Spinal cord (tissue), 10 donors: ENCODE data around the gene LDLRAD4. TPM values are rescaled to one million over a fixed set of nuclear protein-coding genes. Genes with fewer than 3 reads are reported as not detected.
"Not testable (repeated sequence)": the region's sequence is repeated elsewhere in the genome, so short reads cannot be mapped to it uniquely, and the experiment has no call there.

Experiments
- DNase-seq, 6 donors: peaks; one replicate each; pipeline versions ENCODE4 v3.0.0 to v3.0.0-alpha.2; 2013 to 2015; ENCODE audit warnings: low spot score in 6 of 6, low read depth in 4 of 6
- H3K27ac ChIP-seq: one replicate; pipeline ENCODE4 v1.5.1; 2013; ENCODE audit warnings: low read depth, low read length, control low read depth
- H3K27me3 ChIP-seq: one replicate; pipeline ENCODE4 v1.6.1; 2013; ENCODE audit warnings: low read length; ENCODE audit not compliant: control insufficient read depth, insufficient read depth
- H3K36me3 ChIP-seq: one replicate; pipeline ENCODE4 v1.6.1; 2013; ENCODE audit warnings: low read length; ENCODE audit not compliant: control insufficient read depth, insufficient read depth
- H3K4me1 ChIP-seq: one replicate; pipeline ENCODE4 v1.6.1; 2013; ENCODE audit warnings: low read length; ENCODE audit not compliant: control insufficient read depth, insufficient read depth
- H3K4me3 ChIP-seq: one replicate; pipeline ENCODE4 v1.5.1; 2013; ENCODE audit warnings: low read depth, low read length, control low read depth
- H3K9me3 ChIP-seq: one replicate; pipeline ENCODE4 v1.6.1; 2013; ENCODE audit warnings: low read length; ENCODE audit not compliant: control insufficient read depth, insufficient read depth
- WGBS: methylation state at CpG from one replicate; pipeline ENCODE4 v1.1.5; 2013; ENCODE audit warnings: missing lambda C conversion rate; ENCODE audit not compliant: insufficient coverage; 5-methylcytosine and 5-hydroxymethylcytosine counted together
- polyA plus RNA-seq, 2 donors: library from polyadenylated mRNA; unstranded; fragments of 120-200 nt; gene quantifications; one replicate each; pipeline ENCODE4 v1.2.1, GENCODE V29; 2013; ENCODE audit not compliant: insufficient read length in 2 of 2
- total RNA-seq, 2 donors: library from RNA; depleted of rRNA in 1 of 2; stranded (reverse); fragments of 120-200 nt in 1 of 2; fragments of >200 nt in 1 of 2; gene quantifications; one replicate each; pipeline versions ENCODE4 v1.2.3 to v1.2.4, GENCODE V29; 2013 to 2014
- donor health status: healthy.

The LDLRAD4 gene
- total and polyA plus RNA-seq, 4 donors = 26.7 to 67.7 (median 38.5) TPM

DNA sequence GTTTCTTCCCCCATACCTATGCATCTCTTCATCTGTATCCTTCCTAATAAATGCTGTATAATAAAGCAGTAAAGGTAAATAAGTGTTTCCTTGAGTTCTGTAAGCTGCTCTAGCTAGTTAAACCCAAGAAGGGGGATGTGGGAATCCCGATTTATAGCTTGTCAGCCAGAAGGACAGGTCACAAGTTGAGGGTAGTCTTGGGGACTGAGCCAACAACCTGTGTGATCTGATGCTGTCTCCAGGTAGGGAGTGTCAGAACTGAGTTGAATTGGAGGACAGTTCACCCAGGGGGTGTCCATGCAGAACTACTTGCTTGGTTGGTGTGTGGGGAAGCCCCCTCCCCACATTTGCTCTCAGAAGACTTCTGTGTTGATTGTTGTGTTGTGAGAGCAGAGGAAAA is 112.4 kb downstream of the LDLRAD4 start:
- no peak for DNase-seq
- Histone ChIP-seq H3K4me1 (no peaks in the 10 kb centered on the region), H3K27ac (no peak overlapping the region), H3K9me3 (peaks cover 5% of the 10 kb centered on the region), H3K27me3 (no peaks in the 10 kb centered on the region), H3K36me3 (no peaks in the 10 kb centered on the region), H3K4me3 (no peak overlapping the region)
- 90% methylated on average over 1 of the region's 1 CpG for WGBS

DNA sequence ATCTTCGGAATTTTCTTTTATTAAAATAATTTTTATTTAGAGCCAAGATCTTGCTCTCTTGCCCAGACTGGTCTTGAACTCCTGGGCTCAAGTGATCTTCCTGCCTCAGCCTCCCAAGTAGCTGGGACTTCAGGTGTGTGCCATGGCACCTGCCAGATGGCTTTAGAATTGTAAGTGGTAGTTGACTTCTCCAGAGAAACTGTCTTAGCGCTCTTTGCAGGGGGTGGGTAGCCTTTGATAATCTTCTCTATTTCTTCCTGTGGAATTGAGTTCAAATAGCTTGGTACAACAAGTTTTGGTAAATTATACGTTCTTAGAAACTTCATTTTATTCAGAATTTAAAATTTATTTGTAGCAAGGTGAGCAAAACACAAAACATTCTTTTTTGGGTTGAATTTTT is 113.3 kb downstream of the LDLRAD4 start:
- H3K9me3 ChIP-seq = peaks cover 5% of the 10 kb centered on the region
- no peak overlapping the region for H3K27ac ChIP-seq
- H3K36me3 ChIP-seq = no peaks in the 10 kb centered on the region
- no peak overlapping the region for H3K4me3 ChIP-seq
- no peaks in the 10 kb centered on the region for H3K4me1 ChIP-seq
- no peaks in the 10 kb centered on the region for H3K27me3 ChIP-seq
- no CpG with 5 or more reads among the region's 3 CpGs for WGBS
- DNase-seq = no peak

DNA sequence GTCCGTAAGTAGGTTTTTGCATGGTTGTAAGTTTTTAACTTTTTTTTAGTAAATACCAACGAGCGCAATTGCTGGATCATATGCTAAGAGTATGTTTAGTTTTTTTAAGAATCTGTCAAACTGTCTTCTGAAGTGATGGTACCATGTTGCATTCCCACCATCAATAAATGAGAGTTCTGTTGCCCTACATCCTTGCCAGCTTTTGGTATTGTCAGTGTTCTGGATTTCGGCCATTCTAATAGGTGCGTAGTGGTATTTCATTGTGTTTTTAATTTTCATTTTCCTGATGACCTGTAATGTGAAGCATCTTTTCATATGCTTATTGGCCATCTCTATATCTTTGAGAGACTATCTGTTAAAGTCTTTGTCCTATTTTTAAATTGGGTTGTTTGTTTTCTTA is 114.3 kb downstream of the LDLRAD4 start:
- Histone ChIP-seq H3K4me3 (no peak overlapping the region), H3K27ac (no peak overlapping the region), H3K27me3 (no peaks in the 10 kb centered on the region), H3K36me3 (no peaks in the 10 kb centered on the region), H3K4me1 (no peaks in the 10 kb centered on the region), H3K9me3 (peaks cover 5% of the 10 kb centered on the region)
- WGBS = no CpG with 5 or more reads among the region's 5 CpGs
- DNase-seq = no peak

DNA sequence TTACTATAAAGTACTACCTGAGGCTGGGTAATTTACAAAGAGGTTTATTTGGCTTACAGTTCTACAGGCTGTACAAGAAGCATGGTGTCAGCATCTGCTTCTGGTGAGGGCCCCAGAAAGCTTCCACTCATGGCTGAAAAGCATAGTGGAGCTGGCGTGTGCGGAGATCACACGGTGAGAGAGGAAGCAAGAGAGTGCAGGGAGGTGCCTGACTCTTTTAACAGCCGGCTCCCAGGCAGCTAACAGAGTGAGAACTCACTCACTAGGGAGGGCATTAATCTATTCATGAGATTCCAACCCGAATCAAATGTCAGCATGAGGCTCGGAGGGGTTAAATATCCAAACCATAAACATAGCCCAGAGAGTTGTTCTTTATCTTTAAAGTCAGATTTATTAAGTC is 117.3 kb downstream of the LDLRAD4 start:
- DNase-seq = no peak
- 46% methylated on average over 3 of the region's 6 CpGs for WGBS
- Histone ChIP-seq H3K27ac (no peak overlapping the region), H3K36me3 (no peaks in the 10 kb centered on the region), H3K4me3 (no peak overlapping the region), H3K9me3 (peaks cover 5% of the 10 kb centered on the region), H3K4me1 (no peaks in the 10 kb centered on the region), H3K27me3 (no peaks in the 10 kb centered on the region)

DNA sequence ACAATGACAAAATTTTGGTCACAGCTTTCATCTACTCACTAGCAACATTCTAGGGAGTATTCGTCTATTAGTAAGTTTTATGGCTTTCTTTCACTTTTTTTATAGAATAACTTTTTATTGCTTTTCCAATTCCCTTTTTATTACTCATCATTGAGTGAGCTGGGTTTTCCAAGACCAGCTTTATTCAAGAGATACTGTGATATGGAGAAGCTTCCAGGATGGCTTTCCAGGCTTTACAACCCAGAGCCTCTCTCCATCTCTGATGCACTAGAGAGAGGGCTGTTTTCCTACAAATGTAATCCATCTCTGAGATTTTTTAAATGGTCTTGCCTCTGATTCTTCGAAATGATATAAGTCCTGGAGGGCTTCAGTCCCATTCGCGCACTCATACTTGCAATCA is 118.3 kb downstream of the LDLRAD4 start:
- no peaks in the 10 kb centered on the region for H3K4me1 ChIP-seq
- peaks cover 9% of the 10 kb centered on the region for H3K9me3 ChIP-seq
- H3K27ac ChIP-seq = no peak overlapping the region
- H3K36me3 ChIP-seq = no peaks in the 10 kb centered on the region
- no peak overlapping the region for H3K4me3 ChIP-seq
- no peak for DNase-seq
- 94% methylated on average over 3 of the region's 4 CpGs for WGBS
- H3K27me3 ChIP-seq = no peaks in the 10 kb centered on the region

DNA sequence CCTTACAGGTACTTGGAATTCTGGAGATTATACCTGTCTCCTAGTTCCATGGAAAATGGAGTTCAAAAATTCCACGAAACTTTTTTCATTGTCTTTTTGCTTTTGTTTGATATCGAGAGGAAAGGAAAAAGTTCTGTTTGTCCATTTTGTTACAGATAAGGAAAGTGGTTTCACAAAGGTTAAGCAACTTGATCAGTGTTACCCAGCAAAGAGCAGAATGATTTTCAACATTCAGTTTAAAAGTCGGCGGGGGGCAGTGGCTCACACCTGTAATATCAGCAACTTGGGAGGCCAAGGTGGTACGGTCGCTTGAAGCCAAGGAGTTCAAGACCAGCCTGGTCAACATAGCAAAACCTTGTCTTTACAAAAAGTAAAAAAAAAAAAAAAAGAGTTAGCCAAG is 118.8 kb downstream of the LDLRAD4 start:
- Histone ChIP-seq H3K4me3 (no peak overlapping the region), H3K9me3 (peaks cover 12% of the 10 kb centered on the region), H3K27me3 (no peaks in the 10 kb centered on the region), H3K4me1 (no peaks in the 10 kb centered on the region), H3K36me3 (no peaks in the 10 kb centered on the region), H3K27ac (no peak overlapping the region)
- no peak for DNase-seq
- 100% methylated on average over 2 of the region's 6 CpGs for WGBS

DNA sequence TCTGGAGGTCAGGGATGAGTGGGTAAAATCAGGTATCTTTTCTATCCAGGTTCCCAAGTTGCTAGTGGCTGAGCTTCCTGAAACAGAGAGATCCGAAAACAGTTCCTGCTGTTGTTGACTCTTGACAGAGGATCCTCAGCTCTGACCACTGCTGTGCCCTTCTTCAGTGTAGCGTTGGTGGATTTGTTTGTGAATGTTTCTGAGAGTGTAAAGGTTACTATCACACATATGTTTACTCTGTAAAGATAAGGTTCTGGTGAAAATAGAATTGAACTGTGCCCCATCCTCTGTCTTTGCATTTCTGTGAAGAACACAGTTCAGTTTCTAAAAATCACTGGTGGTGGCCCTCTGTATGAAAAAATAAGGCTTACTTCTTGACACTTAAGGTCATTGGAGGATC is 119.8 kb downstream of the LDLRAD4 start:
- WGBS = no CpG with 5 or more reads among the region's 2 CpGs
- Histone ChIP-seq H3K9me3 (peaks cover 12% of the 10 kb centered on the region), H3K36me3 (no peaks in the 10 kb centered on the region), H3K4me3 (no peak overlapping the region), H3K4me1 (no peaks in the 10 kb centered on the region), H3K27me3 (no peaks in the 10 kb centered on the region), H3K27ac (no peak overlapping the region)
- DNase-seq = no peak

DNA sequence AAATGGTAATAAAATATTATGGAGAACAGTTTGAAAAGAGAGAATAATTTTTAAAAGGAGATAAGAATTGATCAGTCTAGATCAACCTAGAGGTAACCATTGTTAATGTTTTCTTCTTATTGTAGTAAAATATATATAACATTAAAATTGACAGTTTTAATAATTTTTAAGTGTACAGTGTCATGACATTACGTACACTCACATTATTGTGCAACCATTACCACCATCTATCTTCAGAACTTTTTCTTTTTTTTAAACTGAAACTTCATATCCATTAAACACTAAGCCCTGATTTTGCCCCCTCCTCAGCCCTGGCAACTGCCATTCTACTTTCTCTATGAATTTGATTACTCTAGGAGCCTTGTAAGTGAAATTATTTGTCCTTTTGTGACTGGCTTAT is 121.1 kb downstream of the LDLRAD4 start:
- H3K27me3 ChIP-seq = no peaks in the 10 kb centered on the region

DNA sequence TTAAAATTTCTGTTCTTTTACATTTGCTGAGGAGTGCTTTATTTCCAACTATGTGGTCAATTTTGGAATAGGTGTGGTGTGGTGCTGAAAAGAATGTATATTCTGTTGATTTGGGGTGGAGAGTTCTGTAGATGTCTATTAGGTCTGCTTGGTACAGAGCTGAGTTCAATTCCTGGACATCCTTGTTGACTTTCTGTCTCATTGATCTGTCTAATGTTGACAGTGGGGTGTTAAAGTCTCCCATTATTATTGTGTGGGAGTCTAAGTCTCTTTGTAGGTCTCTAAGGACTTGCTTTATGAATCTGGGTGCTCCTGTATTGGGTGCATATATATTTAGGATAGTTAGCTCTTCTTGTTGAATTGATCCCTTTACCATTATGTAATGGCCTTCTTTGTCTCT is 127.9 kb downstream of the LDLRAD4 start:
- not testable (repeated sequence) for H3K9me3 ChIP-seq, H3K27ac ChIP-seq, H3K4me1 ChIP-seq, H3K36me3 ChIP-seq, DNase-seq, H3K4me3 ChIP-seq, H3K27me3 ChIP-seq

More for the DNA sequence above, 121.1 kb downstream of the LDLRAD4 start:
- H3K27ac ChIP-seq = no peak overlapping the region
- no peaks in the 10 kb centered on the region for H3K4me1 ChIP-seq
- no peaks in the 10 kb centered on the region for H3K36me3 ChIP-seq
- peaks cover 7% of the 10 kb centered on the region for H3K9me3 ChIP-seq
- H3K4me3 ChIP-seq = no peak overlapping the region
- no peak for DNase-seq
- 57% methylated on average over 1 of the region's 1 CpG for WGBS

DNA sequence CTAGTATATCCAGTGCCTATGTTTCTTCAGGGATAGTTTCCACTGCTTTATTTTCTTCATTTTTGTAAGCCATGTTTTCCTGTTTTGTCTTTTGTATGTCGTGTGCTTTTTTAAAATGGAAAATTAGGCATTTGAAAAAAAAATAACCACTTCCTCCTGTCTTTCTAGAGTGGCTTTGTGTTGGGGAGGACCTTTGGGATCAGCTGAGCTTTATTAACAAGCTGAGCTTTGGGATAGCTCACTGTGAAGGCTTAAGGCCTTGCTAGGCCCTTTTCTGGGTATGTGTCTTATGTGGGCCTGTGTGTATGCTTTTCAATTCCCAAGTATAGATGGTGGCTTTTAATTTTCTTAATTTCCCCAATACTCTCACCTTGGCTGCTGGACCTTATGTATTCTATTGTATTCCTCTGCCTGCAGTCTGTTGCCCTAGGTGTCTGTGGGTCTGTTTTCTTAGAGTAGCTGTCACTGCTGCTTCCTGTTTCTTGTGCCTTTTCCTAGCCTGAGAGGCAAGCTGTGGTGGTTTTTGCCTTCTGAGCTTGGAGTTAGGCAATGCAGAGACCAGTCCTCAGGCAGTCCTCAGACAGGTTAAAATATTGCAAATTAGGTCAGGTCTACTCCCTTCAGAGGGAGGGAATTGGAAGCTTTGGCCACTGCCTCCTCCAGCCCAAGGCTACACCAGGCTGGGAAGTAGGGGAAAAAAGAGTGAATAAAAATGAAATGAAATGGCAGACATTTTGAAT is 134.7 kb downstream of the LDLRAD4 start:
- no peak for DNase-seq
- Histone ChIP-seq H3K9me3 (peaks cover 1% of the 10 kb centered on the region), H3K27ac (no peak overlapping the region), H3K27me3 (no peaks in the 10 kb centered on the region), H3K4me3 (no peak overlapping the region), H3K36me3 (no peaks in the 10 kb centered on the region), H3K4me1 (no peaks in the 10 kb centered on the region)
- WGBS = no CpG with 5 or more reads among the region's 1 CpG
